ENCODE measurements around the gene SMYD1.

Gene SMYD1

GRCh38 chr2:88160517-88160916, 92.9 kb downstream of the SMYD1 start:
- no peak for DNase-seq (ENCODE audit: low spot score)
- no peak for TF ChIP-seq CTCF (IDR thresholded peaks at IDR 0.05; ENCODE audit: extremely low read depth, missing control alignments)

- no peak for TF ChIP-seq CTCF (IDR thresholded peaks at IDR 0.05; ENCODE audit: extremely low read depth, missing control alignments)
- no peak for DNase-seq (ENCODE audit: low spot score)
Observed at GRCh38 chr2:88161446-88162244, 94.0 kb downstream of the SMYD1 start.

Data from GM20000 (cell line).